Naive thymus-derived CD4-positive, alpha-beta T cell (primary cell): ENCODE results near the gene ZNF654. TPM values are rescaled to one million over a fixed set of nuclear protein-coding genes. Genes with fewer than 3 reads are reported as not detected.
A peak's percentile ranks its signal among the peaks of the same experiment; 100 is the strongest.

Source experiments
- ATAC-seq: fragments of 150-1000 bp; cut with Tn5 transposase; 2 replicates; pipeline ENCODE4 v1.10.0; 2021; ENCODE audit warnings: mild to moderate bottlenecking, moderate library complexity
- CTCF ChIA-PET: fragments of 350-600 bp; sonication (Branson Sonifier 250); formaldehyde crosslinking; loops from one replicate; lab custom pipeline; 2021; ENCODE audit warnings: antibody characterized with exemption; lab: Charles Lee
- POLR2A ChIA-PET: fragments of 350-600 bp; sonication (Branson Sonifier 250); formaldehyde crosslinking; loops from one replicate; lab custom pipeline; 2021; ENCODE audit warnings: antibody characterized with exemption, inconsistent platforms; lab: Charles Lee
- DNase-seq, 9 donors: peaks; one replicate each; pipeline versions ENCODE4 v3.0.0 to v3.0.0-alpha.2; 2020 to 2022; ENCODE audit warnings: mixed read lengths in 1 of 9
- H3K27ac ChIP-seq: one replicate; pipeline ENCODE4 v1.7.0; 2013; ENCODE audit warnings: mild to moderate bottlenecking, low read depth, low read length, moderate library complexity
- H3K27me3 ChIP-seq, 2 donors: one replicate each; pipeline ENCODE4 v1.7.0; 2013; ENCODE audit warnings: low read length in 2 of 2, mild to moderate bottlenecking in 2 of 2, moderate library complexity in 2 of 2; ENCODE audit not compliant: control insufficient read depth in 2 of 2, insufficient read depth in 2 of 2
- H3K36me3 ChIP-seq, 3 experiments: 1 replicate in 2 of 3; 2 replicates in 1 of 3; pipeline ENCODE4 v1.7.0; 2013; ENCODE audit warnings: low read length in 3 of 3, mild to moderate bottlenecking in 3 of 3, moderate library complexity in 1 of 3; ENCODE audit not compliant: insufficient read depth in 3 of 3, control insufficient read depth in 2 of 3
- H3K4me1 ChIP-seq, 2 donors: one replicate each; pipeline ENCODE4 v1.7.0; 2013; ENCODE audit warnings: low read length in 2 of 2, mild to moderate bottlenecking in 2 of 2, moderate library complexity in 1 of 2; ENCODE audit not compliant: control insufficient read depth in 2 of 2, insufficient read depth in 2 of 2
- H3K4me3 ChIP-seq: 2 replicates; pipeline ENCODE4 v1.7.0; 2013; ENCODE audit warnings: mild to moderate bottlenecking, low read length
- H3K9me3 ChIP-seq, 3 experiments: 1 replicate in 2 of 3; 2 replicates in 1 of 3; pipeline ENCODE4 v1.7.0; 2013; ENCODE audit warnings: low read length in 3 of 3; ENCODE audit not compliant: control insufficient read depth in 2 of 3
- H3K27ac Mint-ChIP-seq, 9 donors: one replicate each; pipeline ENCODE4 v1.8.0; 2020 to 2022; ENCODE audit warnings: mixed read lengths in 9 of 9, mild to moderate bottlenecking in 8 of 9, moderate library complexity in 5 of 9, inconsistent platforms in 2 of 9
- H3K27me3 Mint-ChIP-seq, 5 donors: one replicate each; pipeline ENCODE4 v1.8.0; 2021 to 2022; ENCODE audit warnings: mixed read lengths in 5 of 5, mild to moderate bottlenecking in 1 of 5
- H3K36me3 Mint-ChIP-seq, 5 donors: one replicate each; pipeline ENCODE4 v1.8.0; 2020 to 2022; ENCODE audit warnings: mixed read lengths in 5 of 5, mild to moderate bottlenecking in 3 of 5, inconsistent platforms in 1 of 5
- H3K4me1 Mint-ChIP-seq, 7 donors: one replicate each; pipeline ENCODE4 v1.8.0; 2020 to 2022; ENCODE audit warnings: mixed read lengths in 7 of 7, mild to moderate bottlenecking in 3 of 7, inconsistent platforms in 1 of 7
- H3K4me3 Mint-ChIP-seq, 10 donors: one replicate each; pipeline ENCODE4 v1.8.0; 2020 to 2022; ENCODE audit warnings: mild to moderate bottlenecking in 10 of 10, mixed read lengths in 10 of 10, moderate library complexity in 6 of 10, inconsistent platforms in 2 of 10
- H3K9me3 Mint-ChIP-seq, 11 donors: one replicate each; pipeline ENCODE4 v1.8.0; 2020 to 2022; ENCODE audit warnings: mixed read lengths in 11 of 11, mild to moderate bottlenecking in 4 of 11, inconsistent platforms in 1 of 11, moderate library complexity in 1 of 11
- intact Hi-C, 2 donors: fragments of 100-400 bp; cut with micrococcal nuclease; formaldehyde crosslinking; loops; one replicate each; pipeline ENCODE4 v1.15.1; 2023
- polyA plus RNA-seq, 2 donors: library from polyadenylated mRNA; unstranded; fragments of 300-500 nt; fragmentation: Illumina TruSeq; gene quantifications; one replicate each; pipeline ENCODE4 v1.2.3, GENCODE V29; 2021
- total RNA-seq, 6 experiments: library from RNA in 5 of 6; stranded (reverse) in 5 of 6; gene quantifications; 1 replicate in 5 of 6; 2 replicates in 1 of 6; pipeline ENCODE4 v1.2.3 and lab custom pipeline; 2021 to 2026

The ZNF654 gene
- total and polyA plus RNA-seq, 7 experiments from 2014 or later: 11.4 to 32.2 (median 13.3) TPM

DNA sequence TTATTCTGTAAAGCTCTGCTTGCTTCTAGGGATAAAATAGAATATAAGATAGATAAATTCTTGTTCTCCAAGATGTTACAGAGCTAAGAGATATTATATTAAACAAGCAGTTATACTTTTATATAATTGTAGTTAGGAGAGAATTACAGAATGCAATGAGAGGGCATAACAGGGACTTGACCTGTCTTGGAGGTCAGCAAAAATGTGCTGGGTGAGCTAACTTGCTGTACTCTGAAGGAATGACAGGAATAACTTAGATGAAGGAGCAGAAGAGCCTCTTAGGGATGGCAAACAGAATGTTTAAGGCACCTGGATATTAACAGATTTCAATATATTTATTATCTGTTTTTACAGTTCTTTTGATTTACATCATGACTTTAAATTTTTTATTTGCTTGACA is 33.2 kb downstream of the ZNF654 start:
- POLR2A ChIA-PET: no interaction called here
- H3K36me3 Mint-ChIP-seq: peaks cover 25 to 80% (median 61%) of the 10 kb centered on the region in 5 donors

DNA sequence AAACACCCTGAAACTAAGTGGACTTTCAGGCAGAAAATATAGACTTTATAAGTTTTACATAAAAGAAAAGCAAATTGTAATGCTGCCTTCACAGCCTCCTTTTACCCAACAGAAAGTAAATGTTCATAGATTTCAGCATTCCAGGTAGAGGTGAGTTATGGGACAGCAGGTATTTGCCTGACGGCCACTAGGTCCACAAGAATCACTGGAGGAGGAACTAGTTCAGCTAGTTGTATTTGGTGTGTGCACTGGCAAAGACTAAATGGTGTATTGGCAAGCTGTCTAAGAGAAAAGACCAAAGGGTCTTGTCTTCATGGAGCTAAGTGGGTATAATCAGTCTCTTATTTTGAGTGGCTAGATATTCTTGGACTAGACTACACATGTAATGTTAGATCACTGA is 34.2 kb downstream of the ZNF654 start:
- intact Hi-C loops: no loop called here

More for the DNA sequence above, 33.2 kb downstream of the ZNF654 start:
- CTCF ChIA-PET: interaction anchor here (0.6 kb wide), 1 partner anchor 773 kb away, joined by 3 read pairs; no protein-coding TSS in a partner anchor
- peaks cover 6 to 29% (median 13%) of the 10 kb centered on the region in 7 donors for H3K4me1 Mint-ChIP-seq
- DNase-seq (no peak), ATAC-seq (no peak)
- peaks cover 2 to 17% (median 4%) of the 10 kb centered on the region in 11 donors for H3K9me3 Mint-ChIP-seq
- no peaks in the 10 kb centered on the region for H3K27me3 ChIP-seq
- no peaks in the 10 kb centered on the region for H3K27me3 Mint-ChIP-seq
- H3K4me1 ChIP-seq: no peaks in the 10 kb centered on the region
- no peaks in the 10 kb centered on the region for H3K9me3 ChIP-seq
- H3K27ac ChIP-seq: no peak overlapping the region
- no peak overlapping the region for H3K27ac Mint-ChIP-seq
- intact Hi-C loops: no loop called here
- H3K36me3 ChIP-seq: peaks cover 0 to 21% (median 0%) of the 10 kb centered on the region in 3 experiments
- no peak overlapping the region for H3K4me3 Mint-ChIP-seq
- H3K4me3 ChIP-seq: no peak overlapping the region

GRCh38 chr3:88101142-88101541 is 42.1 kb downstream of the ZNF654 start:
- peaks cover 0 to 6% (median 0%) of the 10 kb centered on the region in 3 experiments for H3K36me3 ChIP-seq
- intact Hi-C loops: no loop called here
- Mint-ChIP-seq H3K36me3 (peaks cover 9 to 69% (median 57%) of the 10 kb centered on the region in 5 donors), H3K4me1 (peaks cover 9 to 46% (median 28%) of the 10 kb centered on the region in 7 donors), H3K27me3 (no peaks in the 10 kb centered on the region), H3K9me3 (peaks cover 4 to 28% (median 6%) of the 10 kb centered on the region in 11 donors), H3K27ac (no peak overlapping the region), H3K4me3 (no peak overlapping the region)
- H3K27me3 ChIP-seq: no peaks in the 10 kb centered on the region
- H3K9me3 ChIP-seq: no peaks in the 10 kb centered on the region
- no peak overlapping the region for H3K27ac ChIP-seq
- no peaks in the 10 kb centered on the region for H3K4me1 ChIP-seq
- no peak for DNase-seq
- POLR2A ChIA-PET: interaction anchor here (0.7 to 0.8 kb wide), 2 partner anchors 29 to 48 kb away, joined by 3 read pairs; no protein-coding TSS in a partner anchor
- H3K4me3 ChIP-seq: no peak overlapping the region
- CTCF ChIA-PET: interaction anchor here (1.9 kb wide), 1 partner anchor 12 kb away, joined by 8 read pairs; no protein-coding TSS in a partner anchor
- no peak for ATAC-seq

More for the DNA sequence above, 34.2 kb downstream of the ZNF654 start:
- ChIA-PET CTCF (no interaction called here), POLR2A (no interaction called here)
- no peak overlapping the region for H3K4me3 ChIP-seq
- Mint-ChIP-seq H3K36me3 (peaks cover 33 to 86% (median 67%) of the 10 kb centered on the region in 5 donors), H3K9me3 (peaks cover 2 to 21% (median 8%) of the 10 kb centered on the region in 11 donors), H3K4me3 (no peak overlapping the region), H3K4me1 (peaks cover 7 to 33% (median 17%) of the 10 kb centered on the region in 7 donors), H3K27me3 (no peaks in the 10 kb centered on the region), H3K27ac (no peak overlapping the region)
- DNase-seq: no peak
- H3K36me3 ChIP-seq: peaks cover 0 to 17% (median 0%) of the 10 kb centered on the region in 3 experiments
- no peaks in the 10 kb centered on the region for H3K4me1 ChIP-seq
- no peaks in the 10 kb centered on the region for H3K9me3 ChIP-seq
- no peak for ATAC-seq
- no peaks in the 10 kb centered on the region for H3K27me3 ChIP-seq
- no peak overlapping the region for H3K27ac ChIP-seq

DNA sequence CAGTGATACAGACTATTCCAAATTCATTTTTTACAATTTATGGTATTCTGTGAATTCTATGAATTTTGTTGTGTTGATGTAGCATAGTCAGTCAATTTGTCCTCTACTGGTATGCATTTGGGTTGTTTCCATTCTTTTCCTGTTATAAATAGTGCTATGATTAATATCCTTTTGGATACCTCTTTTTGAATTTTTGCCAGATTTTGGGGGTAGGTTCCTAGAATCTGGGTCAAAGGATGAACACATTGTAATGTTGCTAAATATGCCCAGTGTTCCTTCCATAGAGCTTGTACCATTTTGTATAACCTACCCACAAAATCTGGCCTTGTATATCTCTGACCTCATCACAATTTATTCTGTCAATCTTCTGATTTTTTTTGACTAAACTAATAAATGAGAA is 46.3 kb downstream of the ZNF654 start:
- no peaks in the 10 kb centered on the region for H3K27me3 ChIP-seq
- DNase-seq: no peak
- no peaks in the 10 kb centered on the region for H3K9me3 ChIP-seq
- no peak overlapping the region for H3K4me3 ChIP-seq
- no peak for ATAC-seq
- H3K4me1 ChIP-seq: no peaks in the 10 kb centered on the region
- H3K4me1 Mint-ChIP-seq: peaks cover 13 to 71% (median 41%) of the 10 kb centered on the region in 7 donors
- H3K27ac ChIP-seq: no peak overlapping the region
- H3K27ac Mint-ChIP-seq: peak overlapping the region in 2 of 9 donors; percentile 60 to 74
- POLR2A ChIA-PET: no interaction called here
- H3K36me3 Mint-ChIP-seq: peaks cover 0 to 37% (median 32%) of the 10 kb centered on the region in 5 donors
- intact Hi-C loops: no loop called here
- CTCF ChIA-PET: no interaction called here
- no peak overlapping the region for H3K4me3 Mint-ChIP-seq
- H3K36me3 ChIP-seq: no peaks in the 10 kb centered on the region
- H3K27me3 Mint-ChIP-seq: no peaks in the 10 kb centered on the region
- H3K9me3 Mint-ChIP-seq: peaks cover 0 to 16% (median 2%) of the 10 kb centered on the region in 11 donors

GRCh38 chr3:88112289-88112688 is 53.2 kb downstream of the ZNF654 start:
- Histone ChIP-seq H3K27me3 (no peaks in the 10 kb centered on the region), H3K36me3 (peaks cover 0 to 21% (median 6%) of the 10 kb centered on the region in 3 experiments), H3K4me3 (no peak overlapping the region), H3K27ac (no peak overlapping the region), H3K4me1 (no peaks in the 10 kb centered on the region), H3K9me3 (no peaks in the 10 kb centered on the region)
- H3K36me3 Mint-ChIP-seq: peaks cover 0 to 27% (median 12%) of the 10 kb centered on the region in 5 donors
- no peak for ATAC-seq
- H3K9me3 Mint-ChIP-seq: no peaks in the 10 kb centered on the region
- H3K4me1 Mint-ChIP-seq: peaks cover 6 to 46% (median 22%) of the 10 kb centered on the region in 7 donors
- ChIA-PET POLR2A (interaction anchor here (1.3 kb wide), 1 partner anchor 37 kb away, joined by 4 read pairs; the partner anchor contains the start of gene C3orf38), CTCF (interaction anchor here (0.8 to 3.7 kb wide), 9 partner anchors 11 to 814 kb away, joined by 3 to 31 read pairs (median 5); no protein-coding TSS in a partner anchor)
- intact Hi-C loops: loop anchor here (2.0 to 10.0 kb wide), 3 partner anchors 39 to 207 kb away; no protein-coding TSS in a partner anchor
- H3K27ac Mint-ChIP-seq: no peak overlapping the region
- no peak for DNase-seq
- no peak overlapping the region for H3K4me3 Mint-ChIP-seq
- no peaks in the 10 kb centered on the region for H3K27me3 Mint-ChIP-seq

GRCh38 chr3:88113311-88114162 is 54.5 kb downstream of the ZNF654 start:
- DNase-seq (peak in 8 of 9 donors; percentile 29 to 73 (median 62)), ATAC-seq (peak; percentile 95)
- no peaks in the 10 kb centered on the region for H3K27me3 Mint-ChIP-seq
- Histone ChIP-seq H3K9me3 (no peaks in the 10 kb centered on the region), H3K27me3 (no peaks in the 10 kb centered on the region), H3K27ac (no peak overlapping the region), H3K4me3 (no peak overlapping the region), H3K36me3 (peaks cover 0 to 21% (median 6%) of the 10 kb centered on the region in 3 experiments), H3K4me1 (no peaks in the 10 kb centered on the region)
- peak overlapping the region in 3 of 9 donors; percentile 28 to 68 (median 32) for H3K27ac Mint-ChIP-seq
- CTCF ChIA-PET: interaction anchor here (0.7 to 3.7 kb wide), 18 partner anchors 9 to 815 kb away, joined by 3 to 31 read pairs (median 4); no protein-coding TSS in a partner anchor
- H3K4me3 Mint-ChIP-seq: no peak overlapping the region
- peaks cover 0 to 5% (median 0%) of the 10 kb centered on the region in 11 donors for H3K9me3 Mint-ChIP-seq
- H3K4me1 Mint-ChIP-seq: peaks cover 6 to 35% (median 26%) of the 10 kb centered on the region in 7 donors
- intact Hi-C loops: loop anchor here (1.0 to 10.0 kb wide), 10 partner anchors 17 to 815 kb away; partner anchors contain the start of genes CGGBP1 (in 2 of the 2) and ZNF654 (in 2 of the 2)
- POLR2A ChIA-PET: interaction anchor here (1.3 kb wide), 1 partner anchor 36 kb away, joined by 4 read pairs; the partner anchor contains the start of gene C3orf38
- H3K36me3 Mint-ChIP-seq: peaks cover 0 to 35% (median 24%) of the 10 kb centered on the region in 5 donors
